ENCODE measurements around the gene SRGAP2C.
"Not testable (repeated sequence)": the region's sequence is repeated elsewhere in the genome, so short reads cannot be mapped to it uniquely, and the experiment has no call there.

The SRGAP2C gene

DNA sequence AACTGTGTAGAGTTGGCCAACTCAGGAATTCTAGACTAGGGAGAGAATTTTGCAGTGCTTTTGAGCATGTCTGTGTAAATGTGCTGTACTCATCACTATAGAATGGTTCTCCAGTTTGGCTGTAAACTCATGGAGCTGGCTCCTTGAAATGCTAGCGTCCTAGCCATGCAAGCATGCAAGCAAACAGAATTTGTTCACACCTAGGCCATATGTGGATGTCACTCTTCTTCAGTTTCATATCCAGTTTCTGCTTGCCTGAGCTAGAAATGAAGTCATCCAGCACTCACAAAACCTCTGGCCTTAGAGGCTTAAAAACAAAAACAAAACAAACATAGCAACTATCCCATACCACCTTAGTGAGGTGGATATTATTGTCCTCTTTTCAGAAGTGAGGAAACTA is 37.0 kb downstream of the SRGAP2C start:
- not testable (repeated sequence) for FAIRE-seq; DNase-seq (ENCODE audit: insufficient read length, low spot score)

DNA sequence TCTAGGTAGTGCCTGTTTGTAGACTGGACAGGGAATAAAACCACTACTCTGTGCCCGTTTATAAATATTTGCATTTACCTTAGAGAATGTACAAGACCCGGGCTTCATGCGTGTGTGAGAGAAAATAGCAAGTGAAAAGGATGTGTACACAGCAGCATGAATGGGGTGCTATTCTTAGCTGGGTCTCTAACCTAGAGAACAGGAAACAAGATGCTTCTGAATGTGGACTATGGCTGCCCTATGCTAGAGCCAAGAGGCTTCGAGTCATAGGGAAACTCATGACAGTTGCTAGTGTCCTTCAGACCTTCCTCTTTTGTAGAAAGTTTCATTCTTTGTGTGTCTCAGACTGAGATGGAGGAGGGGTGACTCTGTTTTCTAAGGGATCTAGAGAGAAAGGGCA is 39.9 kb downstream of the SRGAP2C start:
- not testable (repeated sequence) for FAIRE-seq; DNase-seq (ENCODE audit: insufficient read length, low spot score)

DNA sequence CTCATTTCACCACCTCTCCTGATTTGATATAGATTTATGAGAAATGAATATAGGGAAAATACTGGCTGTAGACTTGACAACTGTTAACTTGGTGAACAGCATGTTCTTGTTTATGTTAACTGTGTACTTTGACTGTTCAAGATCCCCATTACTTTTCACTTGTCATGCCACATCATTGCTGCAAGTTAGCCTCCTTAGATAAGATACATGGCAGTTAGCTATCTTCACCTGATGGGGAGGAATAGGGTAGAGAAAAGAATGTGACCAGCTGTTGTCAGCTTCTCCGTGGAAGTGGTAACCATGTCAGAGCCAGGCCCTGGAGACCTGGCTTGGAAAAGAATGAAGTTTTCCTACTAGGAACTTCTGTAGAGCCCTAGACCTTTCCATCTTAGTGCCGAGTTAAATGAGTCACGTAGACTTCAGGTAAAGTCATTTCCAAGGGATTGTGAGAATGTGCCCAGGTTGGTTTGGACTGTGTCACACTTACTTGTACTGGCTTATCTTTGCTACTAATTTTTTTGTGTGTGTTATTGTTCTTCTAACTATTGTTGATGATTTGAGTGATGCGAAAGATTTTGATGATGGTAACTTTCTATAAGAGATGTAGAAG is 41.6 kb downstream of the SRGAP2C start:
- not testable (repeated sequence) for FAIRE-seq

DNA sequence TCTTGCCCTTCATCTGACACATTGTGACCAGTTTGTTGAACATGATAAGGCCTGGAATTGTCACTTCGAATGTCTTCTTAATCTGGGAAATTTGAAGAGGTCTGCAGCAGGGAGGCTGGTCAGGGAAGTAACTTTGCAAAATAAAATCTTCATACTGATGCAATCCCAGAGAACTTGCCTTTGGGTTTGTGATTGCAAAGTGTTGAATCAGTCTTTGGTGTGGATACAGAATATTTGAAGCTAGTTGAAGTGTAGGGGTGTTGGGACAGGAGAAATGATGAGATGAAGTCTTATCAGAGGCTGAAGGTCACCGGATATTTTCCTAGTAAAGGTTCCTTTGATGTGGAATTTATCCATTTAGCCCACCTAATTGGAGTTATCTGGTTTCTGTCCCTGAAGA is 42.1 kb downstream of the SRGAP2C start:
- DNase-seq (ENCODE audit: insufficient read length, low spot score): not testable (repeated sequence)

More for the DNA sequence above, 41.6 kb downstream of the SRGAP2C start:
- not testable (repeated sequence) for DNase-seq (ENCODE audit: insufficient read length, low spot score)

DNA sequence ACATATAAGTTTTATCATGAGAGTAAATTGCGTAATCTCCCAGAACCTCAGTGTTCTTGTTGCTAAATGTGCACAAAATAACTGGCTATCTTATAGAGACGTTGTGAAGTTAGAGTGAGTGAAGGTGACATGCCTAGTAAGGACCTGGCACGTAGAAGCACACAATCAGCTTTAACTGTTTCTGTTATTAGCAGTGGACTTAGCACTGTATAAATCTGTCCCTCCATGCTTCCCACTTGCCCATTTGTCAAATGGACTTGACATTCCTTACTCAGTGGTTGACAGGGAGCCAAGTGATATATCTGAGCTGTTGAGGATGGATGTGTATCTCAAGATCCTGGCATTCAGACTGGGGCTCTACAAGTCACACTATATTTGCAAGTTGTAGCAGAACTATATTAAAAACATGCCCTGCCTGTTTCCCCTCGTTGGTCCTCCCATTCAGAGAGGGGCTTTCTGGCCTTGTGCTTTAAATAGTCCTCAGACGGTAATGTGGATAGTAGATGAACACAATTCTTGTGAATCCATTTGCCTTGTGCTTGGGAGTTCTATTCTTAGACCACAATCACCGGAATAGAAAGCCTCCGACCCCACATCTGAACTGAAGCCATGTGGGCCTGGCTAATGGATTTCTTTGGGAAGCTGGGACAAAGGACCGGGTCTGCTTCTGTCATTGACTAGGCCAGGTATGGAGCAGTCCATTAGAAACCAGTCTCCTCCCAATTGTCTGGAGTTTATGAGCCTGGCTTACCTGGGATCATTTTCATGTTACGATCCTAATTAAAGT is 43.0 kb downstream of the SRGAP2C start:
- not testable (repeated sequence) for FAIRE-seq; DNase-seq (ENCODE audit: insufficient read length, low spot score)

More for the DNA sequence above, 42.1 kb downstream of the SRGAP2C start:
- not testable (repeated sequence) for FAIRE-seq

DNA sequence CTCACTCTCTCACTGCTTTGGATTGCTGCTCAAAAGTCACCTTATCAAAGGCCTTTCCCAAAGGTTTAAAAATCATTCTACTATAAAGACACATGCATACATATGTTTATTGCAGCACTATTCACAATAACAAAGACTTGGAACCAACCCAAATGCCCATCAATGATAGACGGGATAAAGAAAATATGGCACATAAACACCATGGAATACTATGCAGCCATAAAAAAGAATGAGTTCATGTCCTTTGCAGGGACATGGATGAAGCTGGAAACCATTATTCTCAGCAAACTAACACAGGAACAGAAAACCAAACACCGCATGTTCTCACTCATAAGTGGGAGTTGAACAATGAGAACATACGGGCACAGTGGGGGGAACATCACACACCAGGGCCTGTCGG is 45.9 kb downstream of the SRGAP2C start:
- DNase-seq (ENCODE audit: insufficient read length, low spot score); FAIRE-seq: not testable (repeated sequence)

DNA sequence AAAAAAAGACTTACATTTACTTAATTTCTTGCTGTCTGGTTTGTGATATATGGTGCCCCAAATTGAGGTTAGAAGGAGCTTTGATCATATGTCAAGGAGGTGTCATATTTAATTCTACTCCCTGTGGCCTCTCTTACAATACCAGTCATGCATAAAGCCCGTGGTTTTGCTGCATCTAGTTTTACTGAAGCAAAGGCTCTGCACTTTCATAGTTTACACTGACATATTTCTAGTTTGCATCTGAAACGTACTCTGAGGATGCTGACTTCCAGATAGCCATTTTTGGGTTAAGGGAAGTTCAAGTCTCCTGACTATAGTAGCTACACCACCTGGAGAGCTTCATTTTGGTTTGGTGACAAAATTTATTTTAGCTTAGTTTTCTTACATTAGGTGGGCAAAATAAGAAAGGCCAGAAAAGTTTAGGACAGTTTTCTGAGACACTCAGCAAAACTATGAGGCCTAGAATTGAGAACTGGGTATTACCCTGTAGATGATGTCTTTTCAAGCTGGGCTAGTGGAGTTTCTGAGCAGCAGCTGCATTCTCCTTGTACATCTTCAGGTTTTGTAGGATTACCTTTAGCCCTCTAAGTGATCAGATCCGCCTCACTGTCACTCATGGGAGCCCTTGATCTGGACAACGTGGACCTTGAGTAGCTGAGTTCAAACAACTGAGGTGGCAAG is 47.8 kb downstream of the SRGAP2C start:
- FAIRE-seq; DNase-seq (ENCODE audit: insufficient read length, low spot score): not testable (repeated sequence)

DNA sequence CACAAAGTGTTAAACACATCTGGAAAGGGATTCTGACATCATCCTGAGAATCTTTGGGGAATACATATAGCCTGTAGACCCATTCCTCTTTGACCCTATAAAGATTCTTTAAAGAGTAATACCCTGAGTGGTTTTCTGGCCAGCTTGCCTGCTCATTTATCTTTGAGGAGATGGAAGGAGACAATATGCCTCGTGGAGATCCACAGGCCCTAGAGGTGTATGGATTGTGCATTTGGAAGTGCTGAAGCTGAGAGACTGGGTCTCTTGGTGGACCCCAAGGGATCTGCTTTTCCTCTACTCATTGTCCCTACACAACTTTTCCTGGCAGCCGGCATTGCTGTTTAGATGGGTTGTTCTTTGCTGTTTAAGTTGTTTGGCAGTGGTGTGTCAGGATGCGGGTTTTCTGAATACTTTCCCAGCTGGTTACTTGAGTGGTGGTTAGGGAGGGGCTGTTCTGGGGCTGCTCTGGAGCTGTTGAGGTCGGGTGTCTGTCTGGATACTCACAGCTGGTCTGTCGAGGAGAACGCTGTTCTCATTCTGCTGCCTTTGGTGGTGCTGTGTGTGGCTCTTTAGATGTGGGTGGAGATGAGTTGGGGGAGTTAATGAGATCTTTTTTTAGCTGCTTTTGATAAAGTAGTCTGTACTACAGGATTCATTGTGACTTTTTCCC is 49.5 kb downstream of the SRGAP2C start:
- DNase-seq (ENCODE audit: insufficient read length, low spot score); FAIRE-seq: not testable (repeated sequence)

DNA sequence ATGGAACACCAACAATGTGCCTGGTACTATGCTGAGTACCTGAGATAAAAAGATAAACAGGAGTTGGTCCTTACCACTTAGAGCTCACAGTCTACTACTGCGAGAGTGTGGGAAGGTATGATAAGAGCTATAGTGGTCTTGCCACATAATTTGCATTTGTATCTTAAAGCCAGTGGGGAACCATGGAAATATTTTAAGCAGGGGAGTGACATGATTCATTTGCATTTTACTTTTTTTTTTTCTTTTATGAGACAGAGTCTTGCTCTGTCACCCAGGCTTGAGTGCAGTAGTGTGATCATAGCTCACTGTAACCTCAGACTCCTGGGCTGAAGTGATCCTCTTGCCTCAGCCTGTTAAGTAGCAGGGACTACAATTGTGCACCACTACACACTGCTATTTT is 53.6 kb downstream of the SRGAP2C start:
- not testable (repeated sequence) for FAIRE-seq; DNase-seq (ENCODE audit: insufficient read length, low spot score)

DNA sequence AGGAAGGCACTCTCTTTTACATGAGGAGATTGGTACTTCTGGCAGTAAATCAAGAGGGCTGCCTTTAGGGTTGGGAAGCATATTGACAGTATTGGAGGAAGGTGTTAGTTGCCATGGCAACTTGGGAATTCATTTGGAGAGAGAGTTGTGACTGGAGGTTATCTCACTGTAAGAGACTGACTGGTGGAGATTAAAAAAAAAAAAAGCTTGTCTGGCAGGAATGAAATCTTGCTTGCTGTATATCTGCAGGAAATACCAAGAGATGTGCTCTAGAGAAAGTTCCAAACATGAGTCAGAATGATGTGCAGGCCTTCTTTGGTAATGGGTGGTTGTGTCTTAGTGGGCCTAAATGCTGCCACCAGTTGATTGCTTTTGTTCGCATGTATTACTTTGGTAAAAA is 59.1 kb downstream of the SRGAP2C start:
- FAIRE-seq; DNase-seq (ENCODE audit: insufficient read length, low spot score): not testable (repeated sequence)

DNA sequence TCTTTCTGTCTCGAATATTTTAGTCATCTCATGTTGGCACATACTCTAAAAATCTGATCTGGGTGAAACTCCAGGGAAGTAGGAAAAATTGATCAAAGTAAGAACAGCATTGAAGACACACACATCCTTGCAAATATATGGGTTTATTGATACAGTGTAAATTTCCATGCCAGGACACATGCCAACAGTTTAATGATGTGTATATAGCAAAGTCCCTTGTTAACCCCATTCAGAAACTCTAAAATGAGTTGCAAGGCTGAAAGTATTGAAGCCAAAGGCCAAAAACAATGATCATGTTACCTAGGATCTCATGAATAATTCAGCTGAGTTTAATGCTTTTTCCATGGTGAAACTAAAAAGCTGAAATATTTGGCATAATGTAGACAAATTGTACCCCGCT is 61.6 kb downstream of the SRGAP2C start:
- not testable (repeated sequence) for FAIRE-seq; DNase-seq (ENCODE audit: insufficient read length, low spot score)

DNA sequence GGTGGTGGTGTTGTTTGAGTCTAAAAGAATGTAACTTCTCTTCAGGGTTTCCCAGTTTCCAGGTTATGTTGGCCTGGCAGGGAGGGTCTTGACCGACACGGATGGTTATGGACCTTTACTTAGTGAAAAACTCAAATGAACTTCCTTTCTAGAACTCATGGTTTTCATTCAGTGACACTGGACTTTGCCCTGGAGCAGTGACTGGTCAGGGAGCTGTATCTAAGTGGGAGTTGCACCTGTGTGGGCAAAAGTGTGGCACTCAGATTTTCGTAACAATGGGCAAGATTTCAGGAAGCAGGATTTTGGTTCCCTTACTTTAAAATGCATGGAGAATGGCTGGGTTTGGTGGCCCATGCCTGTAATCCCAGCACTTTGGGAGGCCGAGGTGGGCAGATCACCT is 67.9 kb downstream of the SRGAP2C start:
- not testable (repeated sequence) for DNase-seq (ENCODE audit: insufficient read length, low spot score); FAIRE-seq

DNA sequence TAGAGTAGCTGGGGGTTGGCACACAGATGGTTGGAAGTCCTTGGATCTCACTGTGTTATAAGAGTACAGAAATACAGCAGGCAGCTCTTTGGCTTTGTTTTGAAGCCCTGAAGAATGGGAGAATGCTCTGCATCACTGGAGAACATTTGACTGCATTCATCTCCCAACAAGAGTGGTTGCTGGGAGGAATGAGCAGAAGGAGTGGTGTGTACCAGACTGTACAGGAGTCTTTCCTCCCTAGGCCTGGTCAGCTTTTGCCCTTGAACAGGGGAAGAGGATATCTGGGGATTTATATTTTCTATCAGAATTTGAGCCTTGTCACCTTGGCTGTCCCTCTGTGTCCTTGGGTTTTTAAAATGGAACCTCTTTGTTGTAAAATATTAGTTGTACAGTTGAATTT is 69.8 kb downstream of the SRGAP2C start:
- not testable (repeated sequence) for FAIRE-seq; DNase-seq (ENCODE audit: insufficient read length, low spot score)

DNA sequence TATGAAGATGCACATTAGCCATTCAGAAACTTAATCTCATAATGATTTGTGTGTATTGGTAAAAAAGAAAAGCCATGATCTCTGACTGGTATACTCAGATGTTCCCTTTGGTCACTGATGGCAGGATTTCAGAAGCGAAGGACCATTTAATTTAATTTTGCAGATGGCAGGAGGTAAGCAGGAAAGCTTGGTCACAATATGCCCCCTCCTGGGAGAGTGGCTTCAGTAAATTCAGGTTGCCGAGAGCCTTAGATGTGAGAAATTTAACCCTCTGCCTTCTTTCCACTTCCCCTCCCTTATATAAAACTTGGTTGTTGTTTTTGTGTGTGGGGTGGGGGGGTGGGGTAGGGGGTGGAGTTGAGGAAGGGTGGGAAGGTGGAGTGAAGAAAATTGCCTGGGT is 72.9 kb downstream of the SRGAP2C start:
- not testable (repeated sequence) for FAIRE-seq

DNA sequence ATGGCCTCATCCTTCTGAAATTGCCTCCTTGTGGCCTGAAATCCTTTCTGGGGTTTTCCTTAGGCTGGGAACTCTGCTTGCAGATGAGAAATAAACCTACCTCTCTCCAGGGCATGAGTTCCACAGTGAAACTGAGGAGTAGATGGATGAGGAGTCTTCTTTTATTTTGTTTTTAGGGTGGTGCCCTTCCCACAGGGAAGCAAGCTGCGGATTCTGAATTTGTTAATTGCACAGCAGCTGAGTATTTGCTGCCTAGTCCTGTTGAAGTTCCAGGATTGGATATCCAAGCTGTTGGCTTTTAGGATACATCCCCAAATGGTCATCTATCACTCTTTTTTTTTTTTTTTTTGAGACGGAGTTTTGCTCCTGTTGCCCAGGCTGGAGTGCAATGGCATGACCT is 73.4 kb downstream of the SRGAP2C start:
- not testable (repeated sequence) for FAIRE-seq

More for the DNA sequence above, 72.9 kb downstream of the SRGAP2C start:
- DNase-seq (ENCODE audit: insufficient read length, low spot score): not testable (repeated sequence)

DNA sequence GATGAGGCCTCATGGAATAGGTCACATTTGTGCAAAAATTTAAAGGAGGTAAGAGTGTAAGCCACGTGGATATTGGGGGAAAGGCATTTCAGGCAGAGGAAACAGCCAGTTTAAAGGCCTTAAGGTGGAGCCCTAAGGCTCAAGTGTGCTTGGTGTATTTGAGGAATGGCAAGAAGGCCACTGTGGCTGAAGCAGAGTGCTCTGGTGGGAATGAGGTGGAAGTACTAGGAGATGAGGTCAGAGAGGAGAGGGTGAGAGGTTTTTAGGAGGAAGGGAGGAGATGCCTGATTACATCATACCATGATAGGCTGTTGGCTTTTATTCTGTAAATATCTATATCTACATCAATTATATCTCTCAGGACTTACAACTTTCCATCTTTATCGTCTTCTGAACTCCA is 75.4 kb downstream of the SRGAP2C start:
- not testable (repeated sequence) for DNase-seq (ENCODE audit: insufficient read length, low spot score)

More for the DNA sequence above, 73.4 kb downstream of the SRGAP2C start:
- not testable (repeated sequence) for DNase-seq (ENCODE audit: insufficient read length, low spot score)

DNA sequence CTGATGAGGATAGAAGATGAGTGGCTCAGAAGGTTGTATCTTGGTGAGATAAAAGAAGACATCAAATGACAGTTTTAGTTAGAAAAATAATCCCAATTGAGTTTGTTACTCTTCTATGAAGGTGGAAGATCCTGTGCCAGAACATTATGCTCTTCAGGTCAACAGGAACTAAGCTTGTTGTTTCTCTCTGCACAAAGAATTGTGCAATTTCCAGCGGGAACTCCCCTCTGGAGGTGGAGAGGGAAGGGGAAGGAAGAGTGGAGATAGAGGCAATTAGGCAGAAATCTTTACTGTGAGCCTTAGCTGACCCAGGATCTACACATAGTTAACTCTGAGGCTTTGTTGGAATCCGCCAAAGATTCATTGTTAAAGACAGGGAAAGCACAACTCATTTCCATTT is 77.4 kb downstream of the SRGAP2C start:
- DNase-seq (ENCODE audit: insufficient read length, low spot score); FAIRE-seq: not testable (repeated sequence)

More for the DNA sequence above, 75.4 kb downstream of the SRGAP2C start:
- not testable (repeated sequence) for FAIRE-seq

DNA sequence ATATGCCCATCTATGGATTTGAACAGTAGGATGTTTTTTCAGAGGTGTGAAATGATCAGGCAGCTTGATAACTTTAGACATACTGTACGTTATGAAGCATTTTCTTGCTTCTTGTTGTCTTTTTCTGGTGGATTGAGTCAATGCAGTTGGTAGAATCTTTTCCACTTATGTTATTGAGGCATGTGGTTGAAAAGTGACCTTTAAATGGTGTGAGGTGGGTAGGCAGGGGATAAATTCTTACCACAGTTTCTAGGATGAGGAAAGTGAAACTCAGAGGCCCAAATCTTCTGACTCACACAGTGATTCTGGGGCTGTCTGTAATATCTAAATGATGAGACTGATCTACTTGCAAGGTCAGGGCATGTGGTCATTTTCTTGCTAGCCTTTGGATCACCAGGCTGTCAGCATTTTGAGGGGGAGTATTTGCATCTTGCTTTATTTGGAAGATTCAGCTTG is 79.0 kb downstream of the SRGAP2C start:
- DNase-seq (ENCODE audit: insufficient read length, low spot score): not testable (repeated sequence)
- peak; percentile 73 for FAIRE-seq

DNA sequence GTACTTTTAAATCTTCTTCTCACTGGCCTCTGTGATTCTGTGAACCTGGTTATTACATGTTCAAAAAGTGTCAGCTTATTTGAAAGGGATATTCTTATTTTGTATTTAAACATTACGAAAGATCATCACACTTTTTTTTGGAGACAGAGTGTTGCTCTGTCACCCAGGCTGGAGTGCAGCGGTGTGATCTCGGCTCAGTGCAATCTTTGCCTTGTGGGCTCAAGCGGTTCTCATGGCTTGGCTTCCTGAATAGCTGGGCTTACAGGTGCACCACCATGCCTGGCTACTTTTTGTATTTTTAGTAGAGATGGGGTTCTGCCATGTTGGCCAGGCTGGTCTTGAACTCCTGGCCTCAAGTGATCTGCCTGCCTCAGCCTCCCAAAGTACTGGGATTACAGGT is 82.3 kb downstream of the SRGAP2C start:
- not testable (repeated sequence) for DNase-seq (ENCODE audit: insufficient read length, low spot score); FAIRE-seq

DNA sequence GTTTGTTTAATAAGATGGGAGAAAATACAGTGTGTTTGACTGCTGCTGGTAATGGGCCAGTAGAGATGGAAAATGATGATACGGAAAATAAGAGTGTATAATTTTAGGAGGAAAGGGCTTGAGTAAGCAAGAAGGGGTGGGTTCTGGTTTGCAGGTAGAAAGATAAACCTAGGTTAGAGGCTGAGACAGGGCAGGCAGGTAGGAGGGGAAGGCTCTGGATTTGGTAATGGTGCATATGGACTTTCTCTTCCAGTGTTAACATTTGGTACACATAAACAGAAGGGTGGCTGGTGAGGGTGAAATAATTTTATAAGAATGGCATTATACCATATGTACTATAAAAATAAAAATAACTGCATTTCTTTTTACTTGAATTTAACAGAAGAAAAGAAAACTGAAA is 84.5 kb downstream of the SRGAP2C start:
- not testable (repeated sequence) for DNase-seq (ENCODE audit: insufficient read length, low spot score); FAIRE-seq
